Activated effector memory CD4-positive, alpha-beta T cell treated with anti-CD3 and anti-CD28 coated beads, Interleukin-2, amount 50 U/mL, for 16 hours (primary cell): ENCODE measurements around the gene DNAH10.
"Not testable (repeated sequence)": the region's sequence is repeated elsewhere in the genome, so short reads cannot be mapped to it uniquely, and the experiment has no call there.

ENCODE experiments used
- DNase-seq: peaks from one replicate; pipeline ENCODE4 v3.0.0-alpha.2; 2020

Gene DNAH10

GRCh38 chr12:123749355-123749754, 12.7 kb upstream of the DNAH10 start:
- DNase-seq = no peak

- no peak for DNase-seq
Measured at GRCh38 chr12:123750159-123750656, 11.9 kb upstream of the DNAH10 start.

GRCh38 chr12:123752046-123752445, 10.1 kb upstream of the DNAH10 start:
- DNase-seq = no peak

- no peak for DNase-seq
Measured at GRCh38 chr12:123754041-123754772, 7.9 kb upstream of the DNAH10 start.

GRCh38 chr12:123757561-123757960, 4.5 kb upstream of the DNAH10 start:
- DNase-seq = no peak

- DNase-seq = no peak
Measured at GRCh38 chr12:123760267-123760938, 1.7 kb upstream of the DNAH10 start.

GRCh38 chr12:123762715-123763052, 583 bp downstream of the DNAH10 start:
- DNase-seq = no peak

- no peak for DNase-seq
Measured at GRCh38 chr12:123763093-123763492, 992 bp downstream of the DNAH10 start.

- no peak for DNase-seq
Measured at GRCh38 chr12:123764109-123764508, 2.0 kb downstream of the DNAH10 start.

- DNase-seq = no peak
Measured at GRCh38 chr12:123765504-123766035, 3.5 kb downstream of the DNAH10 start.

- DNase-seq = no peak
Measured at GRCh38 chr12:123767613-123768012, 5.5 kb downstream of the DNAH10 start.

- no peak for DNase-seq
Measured at GRCh38 chr12:123771261-123771660, 9.2 kb downstream of the DNAH10 start.

- no peak for DNase-seq
Measured at GRCh38 chr12:123772074-123772473, 10.0 kb downstream of the DNAH10 start.

- DNase-seq = no peak
Measured at GRCh38 chr12:123773375-123773774, 11.3 kb downstream of the DNAH10 start.

GRCh38 chr12:123779551-123779950, 17.4 kb downstream of the DNAH10 start:
- no peak for DNase-seq

GRCh38 chr12:123782997-123783792, 21.1 kb downstream of the DNAH10 start:
- no peak for DNase-seq

- no peak for DNase-seq
Measured at GRCh38 chr12:123787466-123787865, 25.4 kb downstream of the DNAH10 start.

GRCh38 chr12:123788541-123788940, 26.4 kb downstream of the DNAH10 start:
- no peak for DNase-seq

- not testable (repeated sequence) for DNase-seq
Measured at GRCh38 chr12:123789422-123789821, 27.3 kb downstream of the DNAH10 start.

GRCh38 chr12:123790905-123791467, 28.9 kb downstream of the DNAH10 start:
- no peak for DNase-seq

GRCh38 chr12:123794027-123794426, 31.9 kb downstream of the DNAH10 start:
- no peak for DNase-seq

- no peak for DNase-seq
Measured at GRCh38 chr12:123798518-123798917, 36.4 kb downstream of the DNAH10 start.

GRCh38 chr12:123799227-123799626, 37.1 kb downstream of the DNAH10 start:
- DNase-seq = no peak
